Activated naive CD4-positive, alpha-beta T cell treated with anti-CD3 and anti-CD28 coated beads, Interleukin-2, amount 50 U/mL, for 72 hours (primary cell): ENCODE measurements around the gene ITGA5. TPM values are rescaled to one million over a fixed set of nuclear protein-coding genes. Genes with fewer than 3 reads are reported as not detected.

Experiments
- ATAC-seq, 2 donors: fragments of 150-1000 bp; cut with Tn5 transposase; 2 replicates each; pipeline ENCODE4 v1.10.0; 2021; ENCODE audit warnings: mild to moderate bottlenecking in 2 of 2, moderate library complexity in 2 of 2
- DNase-seq, 2 donors: peaks; one replicate each; pipeline ENCODE4 v3.0.0; 2021 to 2022; ENCODE audit warnings: low spot score in 2 of 2
- H3K27ac Mint-ChIP-seq, 2 donors: one replicate each; pipeline ENCODE4 v1.8.0; 2022; ENCODE audit warnings: mild to moderate bottlenecking in 2 of 2, mixed read lengths in 2 of 2
- H3K36me3 Mint-ChIP-seq, 2 donors: one replicate each; pipeline ENCODE4 v1.8.0; 2022; ENCODE audit warnings: mixed read lengths in 2 of 2
- H3K9me3 Mint-ChIP-seq, 2 donors: one replicate each; pipeline ENCODE4 v1.8.0; 2022; ENCODE audit warnings: mixed read lengths in 2 of 2
- total RNA-seq, 2 donors: library from RNA; stranded (reverse); gene quantifications; one replicate each; pipeline ENCODE4 v1.2.3, GENCODE V29; 2022

ITGA5 gene
- total RNA-seq, 2 donors from 2014 or later, result 29.4 to 53.5 TPM

- DNase-seq, result no peak
- H3K27ac Mint-ChIP-seq, result peak overlapping the region in 1 of 2 donors; percentile 73
- no peaks in the 10 kb centered on the region for H3K9me3 Mint-ChIP-seq
- no peaks in the 10 kb centered on the region for H3K36me3 Mint-ChIP-seq
- ATAC-seq, result no peak
These were observed 46.8 kb downstream of the ITGA5 start for GRCh38 chr12:54372113-54372806.

- ATAC-seq (no peak), DNase-seq (no peak)
- Mint-ChIP-seq H3K36me3 (no peaks in the 10 kb centered on the region), H3K27ac (peak overlapping the region in 1 of 2 donors; percentile 73), H3K9me3 (no peaks in the 10 kb centered on the region)
These were observed 47.5 kb downstream of the ITGA5 start for GRCh38 chr12:54371328-54372112.

- DNase-seq, result peak in 1 of 2 donors; percentile 45
- Mint-ChIP-seq H3K36me3 (no peaks in the 10 kb centered on the region), H3K9me3 (no peaks in the 10 kb centered on the region), H3K27ac (no peak overlapping the region)
- ATAC-seq, result peak in 1 of 2 donors; percentile 34
These were observed 48.8 kb downstream of the ITGA5 start for GRCh38 chr12:54370171-54370730.

DNA sequence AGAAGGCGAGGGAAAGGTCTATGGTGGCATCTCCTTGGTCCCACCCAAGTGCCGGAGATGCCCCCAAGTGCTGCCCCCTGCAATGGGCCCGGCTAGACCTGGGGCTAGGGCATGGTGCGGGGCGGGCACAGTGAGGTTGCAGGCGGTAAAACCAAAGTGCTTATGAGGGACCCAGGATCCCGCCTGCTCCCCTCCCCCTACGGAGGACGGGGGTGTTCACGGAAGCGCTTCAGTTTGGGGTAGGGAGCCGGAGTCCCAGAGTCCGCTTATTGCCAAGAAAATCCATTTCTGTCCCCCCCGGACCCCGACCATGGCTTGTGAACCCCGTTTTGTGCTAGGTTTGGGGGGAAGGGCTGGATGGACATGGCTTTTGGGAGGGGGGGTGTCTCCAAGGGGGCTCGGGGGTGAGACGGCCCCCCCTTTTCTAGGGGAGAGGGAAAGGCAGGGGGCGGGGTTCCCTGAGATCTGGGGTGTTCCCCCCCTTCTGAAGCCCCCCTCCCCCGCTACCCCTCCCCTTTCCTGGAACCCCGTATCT is 49.4 kb downstream of the ITGA5 start:
- DNase-seq, result no peak
- peak overlapping the region in 1 of 2 donors; percentile 15 for H3K27ac Mint-ChIP-seq
- no peak for ATAC-seq
- no peaks in the 10 kb centered on the region for H3K36me3 Mint-ChIP-seq
- H3K9me3 Mint-ChIP-seq, result no peaks in the 10 kb centered on the region

GRCh38 chr12:54368709-54369596 is 50.1 kb downstream of the ITGA5 start:
- peak; percentile 70 to 81 for ATAC-seq
- no peaks in the 10 kb centered on the region for H3K36me3 Mint-ChIP-seq

GRCh38 chr12:54368025-54368708 is 50.9 kb downstream of the ITGA5 start:
- Mint-ChIP-seq H3K27ac (peak overlapping the region in 1 of 2 donors; percentile 0), H3K36me3 (no peaks in the 10 kb centered on the region), H3K9me3 (no peaks in the 10 kb centered on the region)
- DNase-seq (no peak), ATAC-seq (peak in 1 of 2 donors; percentile 23)

More at GRCh38 chr12:54368709-54369596, 50.1 kb downstream of the ITGA5 start:
- H3K27ac Mint-ChIP-seq, result peak overlapping the region; percentile 15 to 79
- peak; percentile 79 to 91 for DNase-seq
- no peaks in the 10 kb centered on the region for H3K9me3 Mint-ChIP-seq

- H3K36me3 Mint-ChIP-seq, result no peaks in the 10 kb centered on the region
- no peaks in the 10 kb centered on the region for H3K9me3 Mint-ChIP-seq
- peak within 1 kb of the TSS; percentile 12 to 85 for H3K27ac Mint-ChIP-seq
- peak in 1 of 2 donors; percentile 67 for DNase-seq
- peak; percentile 63 to 66 for ATAC-seq
These were observed 54.7 kb downstream of the ITGA5 start, which contains the start of gene GPR84 for GRCh38 chr12:54364413-54364812. GPR84 (minus strand) TSS chr12:54364486; CDS start chr12:54363851, 635 bp downstream.

- DNase-seq, result no peak
- no peaks in the 10 kb centered on the region for H3K36me3 Mint-ChIP-seq
- ATAC-seq, result no peak
- peak overlapping the region in 1 of 2 donors; percentile 85 for H3K27ac Mint-ChIP-seq
- no peaks in the 10 kb centered on the region for H3K9me3 Mint-ChIP-seq
These were observed 55.4 kb downstream of the ITGA5 start for GRCh38 chr12:54363618-54364017.

GRCh38 chr12:54363047-54363446 is 56.0 kb downstream of the ITGA5 start:
- Mint-ChIP-seq H3K9me3 (no peaks in the 10 kb centered on the region), H3K36me3 (no peaks in the 10 kb centered on the region), H3K27ac (peak overlapping the region in 1 of 2 donors; percentile 85)
- ATAC-seq, result no peak
- no peak for DNase-seq

- peak in 1 of 2 donors; percentile 63 for DNase-seq
- Mint-ChIP-seq H3K27ac (peak overlapping the region in 1 of 2 donors; percentile 34), H3K36me3 (no peaks in the 10 kb centered on the region), H3K9me3 (no peaks in the 10 kb centered on the region)
- no peak for ATAC-seq
These were observed 58.2 kb downstream of the ITGA5 start for GRCh38 chr12:54360717-54361456.

DNA sequence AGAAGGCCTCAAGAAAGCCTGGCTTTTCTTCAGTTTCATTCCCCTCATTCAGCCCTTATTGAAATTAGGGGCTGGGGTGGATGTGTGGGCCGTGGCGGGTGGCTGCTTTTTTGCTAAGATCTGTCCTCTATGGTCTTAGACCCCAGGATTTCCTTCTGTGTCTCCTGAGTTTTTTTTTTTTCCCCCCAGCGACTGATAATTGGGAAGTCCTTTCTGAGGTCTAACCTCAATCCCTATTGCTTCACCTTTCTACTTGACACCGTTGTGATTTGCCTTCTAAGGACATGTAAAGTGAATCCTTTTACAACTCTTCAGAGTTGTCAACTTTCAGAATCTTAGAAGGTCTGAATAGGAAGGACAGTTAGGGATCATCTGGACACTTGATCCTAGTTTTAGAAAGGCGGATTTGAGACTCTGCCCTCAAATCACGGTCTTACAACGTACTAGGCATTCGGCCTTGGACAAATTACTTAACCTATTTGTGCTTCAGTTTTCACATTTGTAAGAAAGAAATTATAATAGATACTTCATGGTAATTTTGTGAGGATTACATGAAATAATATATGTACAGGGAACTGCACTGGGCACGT is 59.2 kb downstream of the ITGA5 start:
- ATAC-seq (no peak), DNase-seq (no peak)
- Mint-ChIP-seq H3K9me3 (no peaks in the 10 kb centered on the region), H3K36me3 (no peaks in the 10 kb centered on the region), H3K27ac (no peak overlapping the region)

- no peaks in the 10 kb centered on the region for H3K36me3 Mint-ChIP-seq
- H3K27ac Mint-ChIP-seq, result no peak overlapping the region
- ATAC-seq (peak; percentile 87 to 95), DNase-seq (peak; percentile 89 to 94)
- H3K9me3 Mint-ChIP-seq, result no peaks in the 10 kb centered on the region
These were observed 59.9 kb downstream of the ITGA5 start for GRCh38 chr12:54358945-54359761.

GRCh38 chr12:54358191-54358944 is 60.7 kb downstream of the ITGA5 start:
- Mint-ChIP-seq H3K27ac (no peak overlapping the region), H3K36me3 (no peaks in the 10 kb centered on the region), H3K9me3 (no peaks in the 10 kb centered on the region)
- DNase-seq (peak in 1 of 2 donors; percentile 38), ATAC-seq (peak; percentile 9 to 32)
